Embryonic facial prominence (tissue), 1 donor: ENCODE measurements around the gene KLHL3.

Experiments used
- DNase-seq: peaks from one replicate; pipeline ENCODE4 v3.0.0-alpha.2; 2016; ENCODE audit errors: extremely low spot score

The KLHL3 gene

DNA sequence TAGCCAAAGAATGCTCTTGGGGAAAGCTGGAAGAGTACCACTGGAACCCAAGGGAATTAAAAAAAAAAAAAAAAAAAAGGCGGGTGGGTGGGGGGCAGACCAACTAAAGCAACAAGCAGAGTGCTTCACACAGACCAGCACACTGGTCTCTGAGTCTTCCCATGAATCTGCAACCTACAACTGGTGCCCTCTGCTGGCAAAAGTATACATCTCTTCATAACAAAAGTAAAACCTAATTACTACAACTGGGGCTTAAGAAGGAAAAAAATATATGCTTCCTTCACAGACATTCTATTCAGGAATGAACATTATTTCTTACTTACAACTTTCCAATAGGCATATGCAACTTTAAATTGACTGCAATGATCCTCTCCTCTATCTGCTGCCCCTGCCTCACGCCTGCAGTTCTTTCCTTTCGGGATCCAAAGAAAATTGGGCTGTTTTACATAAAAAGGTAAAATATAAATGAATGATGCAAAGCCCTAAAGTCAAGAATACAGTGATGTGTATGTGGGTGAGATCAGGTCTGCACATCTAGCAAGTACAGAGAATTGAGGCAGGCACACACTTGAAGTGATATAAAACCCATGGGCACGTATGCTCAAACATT lies 7.2 kb upstream of the KLHL3 start:
- no peak for DNase-seq

- DNase-seq = no peak
Observed at GRCh38 chr5:137741718-137742117, 5.8 kb upstream of the KLHL3 start.

DNA sequence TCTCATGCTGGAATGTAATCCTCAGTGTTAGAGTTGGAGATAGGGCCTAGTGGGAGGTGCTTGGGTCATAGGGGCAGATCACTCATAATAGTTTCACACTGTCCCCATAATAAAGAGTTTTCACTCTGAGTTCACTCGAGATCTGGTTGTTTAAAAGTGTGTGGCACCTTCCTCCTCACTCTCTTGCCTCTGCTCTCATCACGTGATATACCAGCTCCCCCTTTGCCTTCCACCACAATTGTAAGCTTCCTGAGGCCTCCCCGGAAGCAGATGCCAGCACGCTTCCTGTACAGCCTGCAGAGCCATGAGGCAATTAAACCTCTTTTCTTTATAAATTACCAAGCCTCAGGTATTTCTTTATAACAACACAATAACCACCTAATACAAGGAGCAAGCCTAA lies 3.8 kb upstream of the KLHL3 start:
- no peak for DNase-seq

DNA sequence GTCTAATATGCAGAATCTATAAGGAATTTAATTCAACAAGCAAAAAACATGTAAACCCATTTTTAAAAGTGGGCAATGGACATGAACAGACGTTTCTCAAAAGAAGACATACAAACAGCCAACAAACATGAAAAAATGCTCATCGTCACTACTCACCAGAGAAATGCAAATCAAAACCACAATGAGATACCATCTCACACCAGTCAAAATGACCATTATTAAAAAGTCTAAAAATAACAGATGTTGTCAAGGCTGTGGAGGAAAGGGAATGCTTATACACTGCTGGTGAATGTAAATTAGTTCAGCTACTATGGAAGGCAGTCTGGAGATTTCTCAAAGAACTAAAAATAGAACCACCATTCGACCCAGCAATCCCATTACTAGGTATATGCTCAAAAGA lies 3.1 kb upstream of the KLHL3 start:
- DNase-seq = no peak

GRCh38 chr5:137737349-137738131 lies 1.7 kb upstream of the KLHL3 start:
- no peak for DNase-seq

DNA sequence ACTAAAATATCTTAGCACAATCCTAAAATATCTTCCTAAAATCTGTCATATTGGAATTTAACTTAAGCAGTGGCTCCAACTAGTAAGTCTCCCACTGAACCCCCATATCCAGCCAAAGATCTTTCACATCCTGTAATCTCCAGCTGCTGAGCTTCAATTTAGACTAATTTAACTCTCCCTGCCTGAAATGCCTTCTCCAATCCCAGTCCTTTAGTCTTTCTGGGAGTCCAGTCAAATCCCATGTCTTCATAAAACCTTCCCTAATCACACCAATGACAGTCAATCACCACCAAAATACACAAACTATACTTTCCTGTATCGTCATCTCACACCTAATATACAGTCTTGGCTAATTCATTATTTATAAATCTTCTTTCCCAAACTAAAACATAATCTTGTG lies 607 bp upstream of the KLHL3 start:
- no peak for DNase-seq

DNA sequence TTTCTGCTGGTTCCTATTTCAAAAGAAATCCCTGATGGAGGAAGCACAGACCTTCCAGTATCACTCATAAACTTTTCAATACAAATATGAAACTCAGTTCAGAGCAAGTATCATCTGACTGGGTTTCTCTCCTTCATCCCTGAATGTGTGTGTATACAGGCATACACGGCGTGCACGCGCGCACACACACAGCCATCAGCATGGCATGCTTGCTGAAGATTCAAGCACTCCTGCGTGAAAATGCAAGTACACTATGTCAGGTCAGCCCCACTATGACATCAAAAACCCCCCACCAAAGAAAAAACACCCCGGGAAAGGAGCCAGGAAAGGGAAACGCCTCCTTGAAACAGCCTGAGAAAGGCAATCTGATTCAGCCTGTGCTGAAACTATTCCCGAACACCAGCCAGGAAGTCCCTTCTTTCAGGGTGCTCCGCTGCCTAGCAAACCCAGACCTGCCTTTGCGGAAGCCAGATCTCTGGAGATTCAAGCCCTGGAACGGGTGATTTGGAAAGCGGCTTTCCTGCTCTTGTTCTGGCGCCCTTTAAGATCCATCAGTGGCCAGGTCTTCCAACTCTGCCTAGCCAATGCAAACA lies 831 bp downstream of the KLHL3 start:
- no peak for DNase-seq

DNA sequence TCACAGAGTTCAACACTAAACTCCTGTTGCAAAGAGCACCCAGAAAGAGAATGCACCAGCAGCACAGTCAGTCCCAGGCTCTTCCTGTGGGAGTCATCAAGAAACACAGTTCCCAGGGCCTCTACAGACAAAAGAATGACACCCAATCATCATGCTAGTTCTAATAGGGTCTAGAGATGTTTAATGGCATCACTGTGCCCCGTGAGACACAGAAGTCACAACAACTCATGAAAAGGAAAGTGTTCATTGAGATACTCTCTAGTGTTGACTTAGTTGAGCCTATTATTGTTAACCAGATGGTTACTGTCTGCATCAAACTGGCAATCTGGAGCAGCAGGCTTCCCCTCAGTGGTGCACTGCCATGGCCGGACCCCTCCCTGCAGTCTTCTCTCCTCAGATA lies 1.6 kb downstream of the KLHL3 start:
- no peak for DNase-seq

DNA sequence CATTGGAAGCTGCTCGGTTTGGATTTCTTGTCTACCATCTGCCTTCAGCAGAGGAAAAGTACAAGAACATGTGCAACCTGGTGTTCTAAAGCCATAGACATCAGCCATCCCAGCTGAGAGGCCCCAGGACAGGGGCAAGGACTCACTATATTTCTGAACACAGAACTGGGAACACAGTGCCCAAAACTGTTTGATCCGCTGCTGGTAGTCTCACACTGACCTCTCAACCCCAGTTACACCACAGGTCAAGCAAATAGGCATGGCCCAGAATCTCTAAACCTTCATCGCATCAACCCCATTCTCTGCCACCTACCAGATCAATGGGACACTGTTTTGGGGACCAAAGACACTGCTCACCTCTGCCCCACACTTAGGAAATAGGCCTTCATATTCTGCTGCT lies 2.0 kb downstream of the KLHL3 start:
- DNase-seq = no peak

- DNase-seq = no peak
Observed at GRCh38 chr5:137733006-137733405, 2.9 kb downstream of the KLHL3 start.

DNA sequence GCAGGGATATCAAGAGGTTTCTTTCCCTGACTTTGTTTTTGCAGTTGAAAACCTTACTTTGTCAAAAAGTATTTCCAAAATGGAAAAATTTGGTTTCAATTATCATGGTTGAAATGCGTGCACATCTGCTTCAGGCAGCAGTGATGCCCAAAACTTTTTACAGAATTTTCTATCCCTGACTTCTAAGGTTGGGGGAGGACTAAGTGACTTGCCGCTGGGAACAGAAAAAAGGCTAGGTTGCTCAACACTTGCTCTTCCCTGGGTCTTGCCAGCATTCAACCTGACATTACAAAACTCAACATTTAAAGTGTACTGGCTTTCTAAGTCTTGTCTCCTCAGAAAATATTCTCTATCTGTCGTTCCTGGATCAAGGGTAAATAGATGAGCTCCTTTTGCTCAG lies 4.7 kb downstream of the KLHL3 start:
- DNase-seq = no peak

GRCh38 chr5:137730336-137730735 lies 5.6 kb downstream of the KLHL3 start:
- DNase-seq = no peak

GRCh38 chr5:137728048-137728447 lies 7.8 kb downstream of the KLHL3 start:
- DNase-seq = no peak

GRCh38 chr5:137727623-137728022 lies 8.3 kb downstream of the KLHL3 start:
- no peak for DNase-seq

DNA sequence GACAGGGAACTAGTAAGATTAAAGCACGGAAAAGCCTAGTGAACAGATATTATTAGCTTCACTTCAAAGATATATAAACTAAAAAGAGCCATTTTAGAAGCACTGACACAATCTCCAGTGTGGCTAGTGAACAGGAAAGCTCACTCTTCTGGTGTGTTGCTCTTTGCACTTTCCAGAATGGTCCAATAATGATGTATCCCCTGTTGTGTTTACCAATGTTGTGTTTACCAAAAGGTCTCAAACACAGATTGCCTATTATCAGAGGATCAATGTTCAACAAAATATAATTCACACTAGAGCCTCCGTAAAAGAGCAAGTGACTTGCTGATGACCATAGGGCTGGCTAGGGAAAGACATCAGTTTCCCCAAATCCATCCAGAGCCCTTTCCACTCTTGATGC lies 11.6 kb downstream of the KLHL3 start:
- DNase-seq = no peak

- no peak for DNase-seq
Observed at GRCh38 chr5:137718611-137719010, 17.3 kb downstream of the KLHL3 start.

DNA sequence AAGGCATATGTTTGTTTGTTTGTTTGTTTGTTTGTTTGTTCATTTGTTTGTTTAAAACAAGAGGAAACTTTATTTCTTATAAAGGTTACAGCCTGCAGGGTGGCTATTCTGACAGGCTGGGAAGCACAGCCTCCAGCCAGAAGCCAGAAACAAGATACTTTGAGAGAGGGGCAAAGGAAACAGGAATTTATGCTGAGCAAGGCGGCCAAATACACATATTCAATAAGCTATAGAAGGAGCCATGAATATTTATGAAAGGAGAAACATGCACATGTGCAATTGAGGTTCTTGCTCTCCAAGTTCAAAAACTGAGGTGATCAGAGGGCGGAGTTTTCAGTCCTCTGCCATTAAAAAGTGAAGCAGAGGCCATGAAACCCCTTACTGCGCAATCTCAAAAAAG lies 19.6 kb downstream of the KLHL3 start:
- DNase-seq = no peak

GRCh38 chr5:137715456-137715855 lies 20.4 kb downstream of the KLHL3 start:
- DNase-seq = no peak

DNA sequence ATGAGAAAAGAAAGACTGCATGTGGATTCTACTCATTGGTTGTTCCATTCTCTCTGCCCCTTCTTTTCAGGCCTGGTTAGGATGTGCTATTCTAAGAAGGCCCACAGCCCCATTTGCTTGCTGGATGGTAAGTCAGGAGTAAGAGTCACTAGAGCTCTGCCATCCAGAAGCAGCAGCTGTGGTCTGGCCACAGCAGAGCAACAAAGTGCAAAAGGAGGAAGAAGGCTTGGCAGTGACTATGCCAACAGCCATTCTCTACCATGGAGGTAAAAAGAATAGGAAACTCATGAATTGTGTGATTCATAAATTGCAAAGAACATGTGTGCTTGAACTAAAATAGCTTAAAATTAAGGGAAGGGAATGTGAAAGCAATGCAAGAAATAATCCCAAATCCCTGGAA lies 20.9 kb downstream of the KLHL3 start:
- no peak for DNase-seq

DNA sequence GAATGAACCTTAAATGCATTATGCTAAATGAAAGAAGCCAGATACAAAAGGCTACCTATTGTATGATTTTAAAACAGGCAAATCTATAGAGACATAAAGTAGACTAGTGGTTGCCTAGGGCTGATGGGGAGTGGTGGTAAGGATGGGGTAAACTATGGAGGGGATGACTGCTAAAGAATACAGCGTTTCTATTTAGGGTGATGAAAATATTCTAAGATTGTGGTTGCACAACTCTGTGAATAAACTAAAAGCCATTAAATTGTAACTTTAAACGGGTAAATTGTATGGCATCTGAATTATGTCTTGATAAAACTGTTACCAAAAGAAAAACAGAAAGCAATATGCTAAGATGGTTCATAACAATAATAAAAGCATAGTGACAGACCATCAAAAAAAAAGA lies 21.4 kb downstream of the KLHL3 start:
- no peak for DNase-seq

DNA sequence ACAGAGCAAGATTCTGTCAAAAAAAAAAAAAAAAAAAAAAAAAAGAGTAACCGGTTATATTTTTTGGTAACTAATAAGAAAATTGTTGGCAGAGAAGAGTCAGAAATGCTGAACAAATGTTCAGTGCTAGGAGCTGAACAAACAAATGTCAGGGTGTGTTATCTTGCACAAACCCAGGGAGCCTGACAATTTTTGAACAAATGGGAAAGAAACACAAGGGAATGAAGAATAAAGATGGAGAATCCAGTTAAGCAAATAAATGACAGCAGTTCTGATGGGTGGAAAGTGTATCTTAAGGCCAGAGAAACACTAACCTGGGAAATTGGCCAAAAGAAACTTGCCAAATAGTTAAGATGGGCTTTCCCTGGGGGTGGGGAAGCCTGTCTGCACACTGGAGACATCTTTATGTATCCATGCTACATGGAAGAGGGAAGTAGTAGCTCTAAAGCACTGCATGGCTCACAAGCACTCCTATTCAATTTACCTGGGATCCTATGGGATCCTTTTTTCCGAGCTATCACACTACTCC lies 23.7 kb downstream of the KLHL3 start:
- DNase-seq = no peak

DNA sequence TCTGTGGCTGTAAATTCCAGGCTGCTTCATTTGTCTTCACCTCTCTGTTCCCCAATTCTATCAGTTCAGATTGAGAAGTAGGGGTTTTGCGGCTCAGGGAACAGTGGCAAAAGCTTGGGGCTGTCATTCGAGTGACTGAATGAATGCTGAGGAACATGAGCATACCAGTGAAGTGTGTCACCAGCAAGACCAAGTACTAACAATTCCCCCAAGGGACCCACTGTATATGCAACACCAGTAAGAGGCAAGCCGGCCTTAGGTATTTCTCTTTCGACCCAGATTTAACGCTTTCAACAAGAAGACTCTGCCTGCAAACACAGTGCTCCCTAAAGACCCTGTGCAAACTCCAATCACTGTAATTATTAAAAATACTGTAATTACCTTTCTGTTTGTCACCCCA lies 25.8 kb downstream of the KLHL3 start:
- no peak for DNase-seq
